ENCODE results near the gene LCLAT1.

The LCLAT1 gene

DNA sequence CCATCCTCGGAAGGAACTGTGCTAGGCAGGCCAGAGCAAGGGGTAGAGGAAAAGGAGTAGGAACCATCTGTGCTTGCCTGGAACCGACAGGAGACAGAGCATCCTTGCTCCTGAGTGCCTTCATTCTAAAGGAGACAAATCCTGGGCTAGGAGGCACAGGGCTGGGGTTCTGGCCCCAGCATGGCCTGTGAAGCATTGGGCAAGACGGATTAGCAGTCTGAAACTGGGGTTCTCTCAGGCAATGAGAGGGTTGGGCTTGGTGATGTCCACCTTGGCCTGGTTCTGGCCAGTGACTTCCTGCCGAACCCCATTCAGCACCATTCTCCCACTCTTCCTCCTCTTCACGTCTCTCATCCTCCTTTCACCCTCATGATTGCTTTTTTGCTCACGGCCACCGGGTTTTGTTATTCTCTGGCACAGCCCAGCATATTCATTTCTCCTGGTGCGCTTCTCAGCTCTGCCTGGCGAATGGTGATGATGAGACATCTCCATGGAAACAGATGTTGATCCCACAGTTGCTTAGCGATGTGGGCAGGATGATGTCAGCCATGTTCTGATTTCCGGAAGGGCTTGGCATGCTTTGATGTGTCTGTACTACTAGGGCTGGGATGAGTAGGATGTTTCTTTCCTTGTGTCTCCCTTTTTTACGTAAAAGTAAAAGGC, 232.5 kb downstream of the LCLAT1 start:
- Histone ChIP-seq H3K36me3 (ENCODE audit: insufficient read depth, low read length) (no peaks in the 10 kb centered on the region), H3K9ac (ENCODE audit: low read depth, low read length, poor library complexity, severe bottlenecking) (no peak overlapping the region), H4K20me1 (ENCODE audit: insufficient read depth, low read length, poor library complexity, severe bottlenecking) (no peaks in the 10 kb centered on the region), H3K9me3 (ENCODE audit: insufficient read depth, low read depth, low read length) (no peaks in the 10 kb centered on the region), H3F3A (ENCODE audit: low read depth) (no peaks in the 10 kb centered on the region), H3K4me3 (ENCODE audit: low read length, poor library complexity, severe bottlenecking) (no peak overlapping the region), H3K79me2 (ENCODE audit: insufficient read depth, low read length) (no peaks in the 10 kb centered on the region), H3K4me2 (ENCODE audit: low read depth, low read length, poor library complexity, severe bottlenecking) (no peak overlapping the region), H2AFZ (ENCODE audit: low read length) (no peak overlapping the region), H3K9me2 (replicated peaks; ENCODE audit: low read depth, low read length) (no peaks in the 10 kb centered on the region), H3K4me1 (ENCODE audit: insufficient read depth, low read length, poor library complexity, severe bottlenecking) (no peaks in the 10 kb centered on the region), H3K27me3 (ENCODE audit: insufficient read depth, low read length, poor library complexity, severe bottlenecking) (no peaks in the 10 kb centered on the region)
- TF ChIP-seq, protein P1, sequence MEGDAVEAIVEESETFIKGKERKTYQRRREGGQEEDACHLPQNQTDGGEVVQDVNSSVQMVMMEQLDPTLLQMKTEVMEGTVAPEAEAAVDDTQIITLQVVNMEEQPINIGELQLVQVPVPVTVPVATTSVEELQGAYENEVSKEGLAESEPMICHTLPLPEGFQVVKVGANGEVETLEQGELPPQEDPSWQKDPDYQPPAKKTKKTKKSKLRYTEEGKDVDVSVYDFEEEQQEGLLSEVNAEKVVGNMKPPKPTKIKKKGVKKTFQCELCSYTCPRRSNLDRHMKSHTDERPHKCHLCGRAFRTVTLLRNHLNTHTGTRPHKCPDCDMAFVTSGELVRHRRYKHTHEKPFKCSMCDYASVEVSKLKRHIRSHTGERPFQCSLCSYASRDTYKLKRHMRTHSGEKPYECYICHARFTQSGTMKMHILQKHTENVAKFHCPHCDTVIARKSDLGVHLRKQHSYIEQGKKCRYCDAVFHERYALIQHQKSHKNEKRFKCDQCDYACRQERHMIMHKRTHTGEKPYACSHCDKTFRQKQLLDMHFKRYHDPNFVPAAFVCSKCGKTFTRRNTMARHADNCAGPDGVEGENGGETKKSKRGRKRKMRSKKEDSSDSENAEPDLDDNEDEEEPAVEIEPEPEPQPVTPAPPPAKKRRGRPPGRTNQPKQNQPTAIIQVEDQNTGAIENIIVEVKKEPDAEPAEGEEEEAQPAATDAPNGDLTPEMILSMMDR (conservative IDR thresholded peaks at IDR 0.05; ENCODE audit: low read length): no peak
- TF ChIP-seq EZH2phosphoT487 (IDR thresholded peaks at IDR 0.05; ENCODE audit: borderline replicate concordance): no peak

DNA sequence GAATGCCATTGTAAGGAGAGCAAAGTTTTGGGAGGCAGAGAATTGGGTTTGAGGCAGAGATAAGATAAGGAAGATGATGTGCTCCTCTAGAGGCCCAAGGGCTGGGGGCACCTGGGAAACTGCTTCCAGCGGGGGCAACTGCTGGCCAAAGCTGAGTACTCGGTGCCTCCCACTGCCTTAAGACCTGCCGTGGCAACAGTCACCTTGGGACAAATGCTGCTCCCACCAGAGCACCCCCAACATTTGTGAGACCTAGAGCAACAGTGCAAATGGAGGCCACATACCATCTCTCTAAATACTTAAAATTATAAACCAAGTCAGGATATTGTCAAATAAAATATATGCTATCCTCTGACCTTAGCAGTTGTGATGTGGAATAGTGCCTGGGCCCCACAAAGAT, 233.1 kb downstream of the LCLAT1 start:
- Histone ChIP-seq H3K4me1 (ENCODE audit: insufficient read depth, low read length, poor library complexity, severe bottlenecking) (no peaks in the 10 kb centered on the region), H4K20me1 (ENCODE audit: insufficient read depth, low read length, poor library complexity, severe bottlenecking) (no peaks in the 10 kb centered on the region), H2AFZ (ENCODE audit: low read length) (no peak overlapping the region), H3F3A (ENCODE audit: low read depth) (no peaks in the 10 kb centered on the region), H3K9ac (ENCODE audit: low read depth, low read length, poor library complexity, severe bottlenecking) (no peak overlapping the region), H3K4me2 (ENCODE audit: low read depth, low read length, poor library complexity, severe bottlenecking) (no peak overlapping the region), H3K4me3 (ENCODE audit: low read length, poor library complexity, severe bottlenecking) (no peak overlapping the region), H3K9me3 (ENCODE audit: insufficient read depth, low read depth, low read length) (no peaks in the 10 kb centered on the region), H3K79me2 (ENCODE audit: insufficient read depth, low read length) (no peaks in the 10 kb centered on the region), H3K36me3 (ENCODE audit: insufficient read depth, low read length) (no peaks in the 10 kb centered on the region), H3K9me2 (replicated peaks; ENCODE audit: low read depth, low read length) (no peaks in the 10 kb centered on the region), H3K27me3 (ENCODE audit: insufficient read depth, low read length, poor library complexity, severe bottlenecking) (no peaks in the 10 kb centered on the region)
- TF ChIP-seq, protein P1 (conservative IDR thresholded peaks at IDR 0.05; ENCODE audit: low read length): no peak
- TF ChIP-seq EZH2phosphoT487 (IDR thresholded peaks at IDR 0.05; ENCODE audit: borderline replicate concordance): no peak

DNA sequence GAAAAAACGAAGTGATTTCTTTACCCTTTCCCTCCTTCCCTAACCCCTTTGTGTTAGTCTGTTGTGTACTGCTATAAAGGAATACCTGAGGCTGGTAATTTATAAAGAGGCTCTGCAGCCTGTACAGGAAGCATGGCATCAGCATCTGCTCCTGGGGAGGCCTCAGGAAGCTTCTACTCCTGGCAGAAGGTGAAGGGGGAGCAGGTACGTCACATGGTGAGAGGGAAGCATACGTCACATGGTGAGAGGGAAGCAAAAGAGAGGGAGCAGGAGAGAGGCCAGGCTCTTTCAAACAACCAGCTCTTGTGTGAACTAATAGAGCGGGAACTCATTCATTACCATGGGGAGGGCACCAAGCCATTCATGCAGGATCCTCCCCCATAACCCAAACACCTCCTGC, 234.0 kb downstream of the LCLAT1 start:
- TF ChIP-seq, protein P1 (conservative IDR thresholded peaks at IDR 0.05; ENCODE audit: low read length): no peak
- no peak for TF ChIP-seq EZH2phosphoT487 (IDR thresholded peaks at IDR 0.05; ENCODE audit: borderline replicate concordance)
- Histone ChIP-seq H3K4me2 (ENCODE audit: low read depth, low read length, poor library complexity, severe bottlenecking) (no peak overlapping the region), H4K20me1 (ENCODE audit: insufficient read depth, low read length, poor library complexity, severe bottlenecking) (no peaks in the 10 kb centered on the region), H3K4me1 (ENCODE audit: insufficient read depth, low read length, poor library complexity, severe bottlenecking) (no peaks in the 10 kb centered on the region), H3K79me2 (ENCODE audit: insufficient read depth, low read length) (no peaks in the 10 kb centered on the region), H3K36me3 (ENCODE audit: insufficient read depth, low read length) (no peaks in the 10 kb centered on the region), H3K9ac (ENCODE audit: low read depth, low read length, poor library complexity, severe bottlenecking) (no peak overlapping the region), H3K27me3 (ENCODE audit: insufficient read depth, low read length, poor library complexity, severe bottlenecking) (no peaks in the 10 kb centered on the region), H3F3A (ENCODE audit: low read depth) (no peaks in the 10 kb centered on the region), H2AFZ (ENCODE audit: low read length) (no peak overlapping the region), H3K9me3 (ENCODE audit: insufficient read depth, low read depth, low read length) (no peaks in the 10 kb centered on the region), H3K9me2 (replicated peaks; ENCODE audit: low read depth, low read length) (no peaks in the 10 kb centered on the region), H3K4me3 (ENCODE audit: low read length, poor library complexity, severe bottlenecking) (no peak overlapping the region)

Data from Loucy (cell line).